Kidney (tissue), 14 donors: ENCODE results near the gene MYLK. TPM values are rescaled to one million over a fixed set of nuclear protein-coding genes. Genes with fewer than 3 reads are reported as not detected.

Experiments
- DNase-seq, 5 donors: peaks; one replicate each; pipeline ENCODE4 v3.0.0-alpha.2; 2013 to 2020
- FAIRE-seq: peaks from 2 replicates; lab custom pipeline; 2012; peaks lifted over from hg19 to GRCh38; lab: Jason Lieb, UNC
- H3K27ac ChIP-seq, 2 donors: one replicate each; pipeline ENCODE4 v1.7.0; 2013; ENCODE audit warnings: low read depth in 2 of 2, low read length in 2 of 2, inconsistent platforms in 1 of 2
- H3K27me3 ChIP-seq: one replicate; pipeline ENCODE4 v1.7.1; 2013; ENCODE audit warnings: low read length, inconsistent platforms; ENCODE audit not compliant: control insufficient read depth, insufficient read depth
- H3K36me3 ChIP-seq, 3 donors: one replicate each; pipeline versions ENCODE4 v1.7.0 to v1.7.1; 2013; ENCODE audit warnings: low read length in 3 of 3, control low read depth in 1 of 3, inconsistent platforms in 1 of 3; ENCODE audit not compliant: insufficient read depth in 3 of 3, control insufficient read depth in 2 of 3
- H3K4me1 ChIP-seq, 3 donors: one replicate each; pipeline versions ENCODE4 v1.7.0 to v1.7.1; 2013; ENCODE audit warnings: low read length in 3 of 3, inconsistent platforms in 1 of 3, low read depth in 1 of 3; ENCODE audit not compliant: control insufficient read depth in 2 of 3, insufficient read depth in 2 of 3
- H3K4me3 ChIP-seq, 3 donors: one replicate each; pipeline versions ENCODE4 v1.7.0 to v1.8.1; 2013; ENCODE audit warnings: low read length in 3 of 3, control low read depth in 1 of 3, inconsistent platforms in 1 of 3
- H3K9ac ChIP-seq, 3 donors: one replicate each; pipeline versions ENCODE4 v1.7.0 to v1.7.1; 2013; ENCODE audit warnings: low read length in 3 of 3, control low read depth in 1 of 3, inconsistent platforms in 1 of 3
- H3K9me3 ChIP-seq, 3 donors: one replicate each; pipeline versions ENCODE4 v1.7.0 to v1.7.1; 2013; ENCODE audit warnings: low read length in 3 of 3, control low read depth in 1 of 3, inconsistent platforms in 1 of 3; ENCODE audit not compliant: control insufficient read depth in 2 of 3, insufficient read depth in 1 of 3
- CTCF ChIP-seq: IDR thresholded peaks from 3 replicates; pipeline ENCODE4 v1.5.1; 2012; ENCODE audit warnings: mild to moderate bottlenecking, moderate library complexity, borderline replicate concordance; ENCODE audit not compliant: insufficient read depth; ENCODE audit errors: extremely low read depth
- intact Hi-C: fragments of 100-400 bp; cut with DNase I; formaldehyde crosslinking; loops from one replicate; pipeline ENCODE4 v1.11.1; 2022
- polyA plus RNA-seq: library from polyadenylated mRNA; stranded (reverse); fragments of 350-450 nt; fragmentation: Illumina TruSeq; extraction: RNeasy Lipid Tissue Mini Kit (QIAGEN cat#74804); gene quantifications from one replicate; pipeline ENCODE4 v1.2.3, GENCODE V29; 2014; ENCODE audit warnings: low read depth, low replicate concordance; ENCODE audit not compliant: insufficient read depth
- total RNA-seq: library from RNA; stranded (reverse); fragmentation: NEBNext Ultra II Directional; extraction: Animal tissue kit (Norgen Biotek cat#: 25700); gene quantifications from one replicate; pipeline ENCODE4 v1.2.1, GENCODE V29; 2021
- donor health status: control.
- donor health status: control.
- donor health status: control.
- donor health status: control.
- donor health status: control.
- donor health status: DM: yes; HTN: yes; CAD: no.
- donor health status: Normal renal cell carcinoma (clear cell type).

MYLK gene
- total and polyA plus RNA-seq, 2 donors from 2014 or later, result 25.3 to 164 TPM

DNA sequence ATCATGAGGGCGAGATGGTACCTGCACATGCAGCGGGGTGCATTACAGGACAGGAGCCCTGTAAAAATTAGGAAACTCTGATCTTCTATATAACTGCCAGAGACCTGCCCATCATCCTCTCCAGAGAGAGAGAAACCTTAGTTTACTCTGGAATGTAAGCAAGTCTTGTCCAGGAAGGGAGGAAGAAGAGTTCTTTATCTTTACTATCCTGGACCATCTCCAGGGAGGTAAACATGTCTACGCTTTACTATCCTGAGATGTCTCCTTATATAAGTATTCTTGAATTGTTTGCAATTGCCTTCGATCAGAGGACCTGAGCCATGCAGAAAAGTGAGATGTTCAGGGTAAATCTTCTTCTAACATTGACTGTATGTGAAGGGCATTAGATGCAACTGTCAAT is 286.6 kb downstream of the MYLK start:
- no peak for FAIRE-seq

DNA sequence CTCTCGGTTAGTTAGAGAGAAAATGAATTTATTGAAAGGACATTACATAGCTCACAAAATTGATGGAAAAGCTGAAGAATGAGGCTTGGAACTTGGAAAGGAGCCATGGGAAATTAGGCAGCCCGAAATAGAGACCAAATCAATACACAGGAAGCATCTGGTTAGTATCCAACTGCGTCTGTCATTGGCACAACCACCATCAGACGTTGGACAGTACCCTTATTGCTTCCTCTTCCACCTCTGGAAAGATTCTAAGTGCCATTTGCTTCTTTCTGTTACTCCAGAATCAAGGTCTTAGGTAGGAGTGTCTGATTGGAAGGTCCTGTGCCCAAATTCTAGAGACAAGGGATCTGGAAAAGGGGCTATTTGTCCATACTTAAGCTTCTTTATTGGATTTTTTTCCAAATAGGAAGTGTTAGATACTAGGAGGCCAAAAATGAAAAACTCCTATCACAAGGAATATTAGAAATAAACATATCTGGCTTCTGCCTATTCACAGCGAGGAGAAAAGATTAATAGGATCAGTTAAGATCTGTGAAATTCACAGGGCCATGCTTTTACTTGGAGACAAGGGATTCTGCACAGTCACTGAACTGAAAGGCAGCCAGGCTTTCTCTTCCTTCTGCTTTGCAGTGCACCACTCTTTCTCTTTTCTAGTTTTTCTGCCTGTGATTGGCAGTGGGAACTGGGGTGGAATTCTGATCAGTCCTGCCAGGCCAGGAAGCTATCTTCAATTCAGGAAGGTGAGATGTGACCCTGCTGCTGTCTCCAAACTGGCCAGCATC is 288.5 kb downstream of the MYLK start:
- no peaks in the 10 kb centered on the region for H3K27me3 ChIP-seq
- FAIRE-seq (no peak), DNase-seq (no peak)
- no peak overlapping the region for H3K9ac ChIP-seq
- H3K4me3 ChIP-seq, result no peak overlapping the region
- intact Hi-C loops, result no loop called here
- no peaks in the 10 kb centered on the region for H3K4me1 ChIP-seq
- H3K36me3 ChIP-seq, result no peaks in the 10 kb centered on the region
- TF ChIP-seq CTCF, result no peak
- H3K27ac ChIP-seq, result no peak overlapping the region
- peaks cover 0 to 4% (median 0%) of the 10 kb centered on the region in 3 donors for H3K9me3 ChIP-seq

More for the DNA sequence above, 286.6 kb downstream of the MYLK start:
- H3K9ac ChIP-seq, result no peak overlapping the region
- no peak for TF ChIP-seq CTCF
- no peaks in the 10 kb centered on the region for H3K36me3 ChIP-seq
- no peak for DNase-seq
- H3K27me3 ChIP-seq, result no peaks in the 10 kb centered on the region
- no peaks in the 10 kb centered on the region for H3K4me1 ChIP-seq
- intact Hi-C loops, result no loop called here
- H3K27ac ChIP-seq, result no peak overlapping the region
- H3K9me3 ChIP-seq, result no peaks in the 10 kb centered on the region
- H3K4me3 ChIP-seq, result no peak overlapping the region

DNA sequence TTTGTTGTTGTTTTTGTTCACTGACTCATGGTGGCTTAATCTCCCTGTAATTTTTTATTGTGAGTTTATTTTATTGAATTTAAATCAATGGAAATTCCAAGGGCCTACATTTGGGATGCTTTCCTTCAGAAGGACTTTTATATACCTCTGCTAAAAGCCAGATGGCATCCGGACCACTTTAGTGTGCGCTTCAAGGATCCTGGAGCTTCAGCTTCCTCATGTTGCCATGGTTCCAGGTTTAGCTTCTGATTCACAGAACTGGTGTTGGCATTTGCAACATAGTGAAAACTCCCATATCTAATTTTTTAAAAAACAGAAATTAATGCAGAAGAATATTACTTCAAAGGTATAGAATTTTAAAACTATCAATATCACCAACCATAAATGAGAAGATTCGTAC is 290.8 kb downstream of the MYLK start:
- DNase-seq (no peak), FAIRE-seq (no peak)
- H3K4me1 ChIP-seq, result no peaks in the 10 kb centered on the region
- H3K9ac ChIP-seq, result no peak overlapping the region
- H3K27me3 ChIP-seq, result no peaks in the 10 kb centered on the region
- TF ChIP-seq CTCF, result no peak
- no peak overlapping the region for H3K4me3 ChIP-seq
- H3K36me3 ChIP-seq, result no peaks in the 10 kb centered on the region
- H3K27ac ChIP-seq, result no peak overlapping the region
- peaks cover 0 to 8% (median 0%) of the 10 kb centered on the region in 3 donors for H3K9me3 ChIP-seq
- intact Hi-C loops, result no loop called here
